Neural cell (in vitro differentiated cells): ENCODE measurements around the gene CCM2L.

Experiments
- CTCF ChIP-seq: fragments of 450-650 bp; IDR thresholded peaks from 2 replicates; pipeline ENCODE4 v1.5.1; 2014; ENCODE audit warnings: antibody characterized with exemption, mild to moderate bottlenecking, moderate library complexity; ENCODE audit not compliant: poor library complexity, severe bottlenecking
- EZH2 ChIP-seq: fragments of 200-600, 300-800 bp; shearing (Covaris generic), sonication (generic); IDR thresholded peaks from 2 replicates; pipeline ENCODE4 v1.6.1; 2014; ENCODE audit warnings: antibody characterized with exemption, low read length, borderline replicate concordance, mild to moderate bottlenecking; ENCODE audit not compliant: insufficient read depth, poor library complexity, severe bottlenecking
- POLR2AphosphoS5 ChIP-seq: IDR thresholded peaks from 2 replicates; pipeline ENCODE4 v1.6.1; 2012
- REST ChIP-seq: IDR thresholded peaks from 2 replicates; pipeline ENCODE4 v1.6.1; 2012; ENCODE audit warnings: borderline replicate concordance
- TAF1 ChIP-seq: IDR thresholded peaks from 2 replicates; pipeline ENCODE4 v1.6.1; 2012; ENCODE audit warnings: low read depth

GRCh38 chr20:31987744-31988143 lies 22.5 kb upstream of the CCM2L start:
- TF ChIP-seq REST, result no peak
- TF ChIP-seq CTCF, result no peak
- TF ChIP-seq EZH2, result no peak
- no peak for TF ChIP-seq POLR2AphosphoS5
- no peak for TF ChIP-seq TAF1
